Ovary (tissue), 3 donors: Measurements from ENCODE around the gene AFF2.

Source experiments
- EP300 ChIP-seq: sonication (generic); formaldehyde crosslinking; IDR thresholded peaks from one replicate; pipeline ENCODE4 v1.6.1; 2017; ENCODE audit warnings: antibody characterized with exemption
- POLR2A ChIP-seq: fragments of 450-650 bp; IDR thresholded peaks from one replicate; pipeline ENCODE4 v1.6.1; 2017; ENCODE audit warnings: antibody characterized with exemption, mild to moderate bottlenecking, moderate library complexity
- TF ChIP-seq, protein P1 (sequence below), 3 donors: fragments of 450-650 bp in 2 of 3; fragments of 200-600 bp in 1 of 3; IDR thresholded peaks; one replicate each; pipeline versions ENCODE4 v1.5.1 to v1.8.0; 2016 to 2022; ENCODE audit warnings: antibody characterized with exemption in 3 of 3, mild to moderate bottlenecking in 1 of 3
- donor health status: DM: no; HTN: no; CAD: no.

DNA sequence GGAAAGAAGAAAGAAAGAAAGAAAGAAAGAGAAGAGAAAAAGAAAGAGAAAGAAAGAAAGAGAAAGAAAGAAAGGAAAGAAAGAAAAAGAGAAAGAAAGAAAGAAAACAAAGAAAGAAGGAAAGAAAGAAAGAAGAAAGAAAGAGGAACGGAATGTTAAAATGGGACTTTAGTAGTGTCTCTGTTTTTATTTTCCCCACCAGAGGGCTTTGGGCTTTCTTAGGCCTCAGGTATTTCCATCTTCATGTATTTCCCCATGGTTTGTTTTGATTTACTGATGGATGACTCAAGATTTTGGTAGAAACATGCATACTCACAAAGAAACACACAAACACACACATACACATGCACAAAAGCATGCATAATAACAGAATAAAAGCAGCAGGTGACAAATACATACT, 181.2 kb downstream of the AFF2 start:
- TF ChIP-seq POLR2A: no peak
- TF ChIP-seq, protein P1, sequence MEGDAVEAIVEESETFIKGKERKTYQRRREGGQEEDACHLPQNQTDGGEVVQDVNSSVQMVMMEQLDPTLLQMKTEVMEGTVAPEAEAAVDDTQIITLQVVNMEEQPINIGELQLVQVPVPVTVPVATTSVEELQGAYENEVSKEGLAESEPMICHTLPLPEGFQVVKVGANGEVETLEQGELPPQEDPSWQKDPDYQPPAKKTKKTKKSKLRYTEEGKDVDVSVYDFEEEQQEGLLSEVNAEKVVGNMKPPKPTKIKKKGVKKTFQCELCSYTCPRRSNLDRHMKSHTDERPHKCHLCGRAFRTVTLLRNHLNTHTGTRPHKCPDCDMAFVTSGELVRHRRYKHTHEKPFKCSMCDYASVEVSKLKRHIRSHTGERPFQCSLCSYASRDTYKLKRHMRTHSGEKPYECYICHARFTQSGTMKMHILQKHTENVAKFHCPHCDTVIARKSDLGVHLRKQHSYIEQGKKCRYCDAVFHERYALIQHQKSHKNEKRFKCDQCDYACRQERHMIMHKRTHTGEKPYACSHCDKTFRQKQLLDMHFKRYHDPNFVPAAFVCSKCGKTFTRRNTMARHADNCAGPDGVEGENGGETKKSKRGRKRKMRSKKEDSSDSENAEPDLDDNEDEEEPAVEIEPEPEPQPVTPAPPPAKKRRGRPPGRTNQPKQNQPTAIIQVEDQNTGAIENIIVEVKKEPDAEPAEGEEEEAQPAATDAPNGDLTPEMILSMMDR (IDR thresholded peaks at IDR 0.05): no peak
- no peak for TF ChIP-seq EP300
